A673 (cell line): ENCODE data around the gene NECTIN1. TPM values are rescaled to one million over a fixed set of nuclear protein-coding genes. Genes with fewer than 3 reads are reported as not detected.

Experiments used
- BruUV-seq: library from RNA; stranded (reverse); fragments of 400-500 nt; replicated peaks from 2 replicates; lab custom pipeline; 2021; lab: Mats Ljungman, UMichigan
- CTCF ChIA-PET: fragments of 300-600 bp; sonication (Branson Sonifier 250); formaldehyde crosslinking; loops from one replicate; lab custom pipeline; 2022; ENCODE audit warnings: antibody characterized with exemption; lab: Charles Lee
- POLR2A ChIA-PET: fragments of 300-600 bp; sonication (Branson Sonifier 250); formaldehyde crosslinking; loops from one replicate; lab custom pipeline; 2022; ENCODE audit warnings: antibody characterized with exemption; ENCODE audit not compliant: low non-redundant PET; lab: Charles Lee
- DNase-seq: peaks from one replicate; pipeline ENCODE4 v3.0.0-alpha.2; 2015; ENCODE audit warnings: low spot score
- H3K27ac ChIP-seq: fragments of 200-600 bp; sonication (generic); 2 replicates; pipeline ENCODE4 v1.5.1; 2016; ENCODE audit warnings: mixed run types, low read depth, mild to moderate bottlenecking, mixed read lengths, antibody characterized with exemption, low read length; ENCODE audit not compliant: poor library complexity, severe bottlenecking
- H3K27me3 ChIP-seq: fragments of 200-600 bp; sonication (generic); replicated peaks from 2 replicates; pipeline ENCODE4 v1.6.1; 2017; ENCODE audit warnings: mixed run types, low read depth, mild to moderate bottlenecking, mixed read lengths, antibody characterized with exemption, low read length; ENCODE audit not compliant: insufficient read depth, poor library complexity
- H3K36me3 ChIP-seq: fragments of 200-600 bp; sonication (generic); 2 replicates; pipeline ENCODE4 v1.6.1; 2016; ENCODE audit warnings: mixed run types, mild to moderate bottlenecking, mixed read lengths, antibody characterized with exemption, low read length; ENCODE audit not compliant: insufficient read depth, poor library complexity, severe bottlenecking
- H3K4me1 ChIP-seq: fragments of 200-600 bp; sonication (generic); 2 replicates; pipeline ENCODE4 v1.6.1; 2017; ENCODE audit warnings: mixed run types, mild to moderate bottlenecking, mixed read lengths, antibody characterized with exemption, low read length; ENCODE audit not compliant: insufficient read depth, poor library complexity, severe bottlenecking
- H3K4me3 ChIP-seq: fragments of 200-600 bp; sonication (generic); 2 replicates; pipeline ENCODE4 v1.5.1; 2016; ENCODE audit warnings: low read depth, mixed run types, mild to moderate bottlenecking, mixed read lengths, low read length; ENCODE audit not compliant: poor library complexity, severe bottlenecking
- H3K9me3 ChIP-seq: fragments of 200-600 bp; sonication (generic); 2 replicates; pipeline ENCODE4 v1.6.1; 2016; ENCODE audit warnings: mixed run types, low read depth, mild to moderate bottlenecking, mixed read lengths, antibody characterized with exemption, low read length; ENCODE audit not compliant: poor library complexity, severe bottlenecking
- CTCF ChIP-seq: fragments of 300-800, 200-600 bp; sonication (generic); conservative IDR thresholded peaks from 2 replicates; pipeline ENCODE4 v1.5.1; 2017; ENCODE audit warnings: low read depth, mild to moderate bottlenecking, antibody characterized with exemption, low read length, moderate library complexity, mixed read lengths
- EZH2 ChIP-seq: fragments of 200-600 bp; sonication (generic); IDR thresholded peaks from 2 replicates; pipeline ENCODE4 v1.6.1; 2017; ENCODE audit warnings: borderline replicate concordance, low read depth, mild to moderate bottlenecking, mixed read lengths, antibody characterized with exemption, low read length; ENCODE audit not compliant: poor library complexity, severe bottlenecking
- intact Hi-C: fragments of 100-400 bp; cut with micrococcal nuclease; formaldehyde crosslinking; loops from one replicate; pipeline ENCODE4 v1.10.0; 2022; ENCODE audit not compliant: unreplicated experiment
- total RNA-seq: library from RNA; stranded (reverse); gene quantifications from 2 replicates; pipeline ENCODE4 v1.2.3, GENCODE V29; 2021

The NECTIN1 gene
- total RNA-seq, 1 experiment from 2014 or later, result 10.1 TPM

GRCh38 chr11:119590651-119591351, 138.2 kb downstream of the NECTIN1 start:
- POLR2A ChIA-PET, result no interaction called here
- Histone ChIP-seq H3K4me3 (no peak overlapping the region), H3K27ac (no peak overlapping the region), H3K4me1 (peaks cover 4% of the 10 kb centered on the region), H3K36me3 (no peaks in the 10 kb centered on the region), H3K9me3 (peaks cover 3% of the 10 kb centered on the region), H3K27me3 (no peaks in the 10 kb centered on the region)
- intact Hi-C loops, result no loop called here
- BruUV-seq, result no TSS peak
- peak; percentile 56 for DNase-seq
- TF ChIP-seq EZH2, result no peak
- no peak for TF ChIP-seq CTCF
- CTCF ChIA-PET, result interaction anchor here (0.8 kb wide), 1 partner anchor 251 kb away, joined by 3 read pairs; no protein-coding TSS in a partner anchor

GRCh38 chr11:119589001-119589400, 140.0 kb downstream of the NECTIN1 start:
- Histone ChIP-seq H3K27me3 (no peaks in the 10 kb centered on the region), H3K27ac (no peak overlapping the region), H3K9me3 (peaks cover 3% of the 10 kb centered on the region), H3K4me1 (peaks cover 19% of the 10 kb centered on the region), H3K36me3 (no peaks in the 10 kb centered on the region), H3K4me3 (no peak overlapping the region)
- intact Hi-C loops, result no loop called here
- ChIA-PET POLR2A (no interaction called here), CTCF (interaction anchor here (0.6 to 0.7 kb wide), 4 partner anchors 24 to 582 kb away, joined by 3 to 9 read pairs (median 6); no protein-coding TSS in a partner anchor)
- no TSS peak for BruUV-seq
- no peak for TF ChIP-seq EZH2
- TF ChIP-seq CTCF, result no peak
- DNase-seq, result no peak
